GM12878 (cell line): ENCODE measurements around the gene CFAP61. TPM values are rescaled to one million over a fixed set of nuclear protein-coding genes. Genes with fewer than 3 reads are reported as not detected.

Experiments
- ATAC-seq: fragments of 200-7000 bp; cut with Tn5 transposase; 3 replicates; pipeline ENCODE4 v1.9.1; 2020; ENCODE audit warnings: mild to moderate bottlenecking, moderate library complexity
- BruUV-seq: library from RNA; stranded (reverse); fragments of 400-500 nt; replicated peaks from 2 replicates; lab custom pipeline; 2021; lab: Mats Ljungman, UMichigan
- CTCF ChIA-PET: fragments of 300-600 bp; sonication (Branson Sonifier 250); formaldehyde crosslinking; extraction: SDS; loops from one replicate; lab custom pipeline; 2021; ENCODE audit warnings: inconsistent platforms; lab: Yijun Ruan, JAX
- POLR2A ChIA-PET: fragments of 350-600 bp; formaldehyde crosslinking; extraction: SDS; loops from one replicate; lab custom pipeline; 2021; ENCODE audit warnings: inconsistent platforms; lab: Charles Lee
- RAD21 ChIA-PET: fragments of 300-600 bp; sonication (Branson Sonifier 250); formaldehyde crosslinking; loops from one replicate; lab custom pipeline; 2023; ENCODE audit warnings: antibody characterized with exemption; ENCODE audit not compliant: unreplicated experiment; lab: Charles Lee
- SMC1A ChIA-PET: fragments of 300-600 bp; sonication (Branson Sonifier 250); formaldehyde crosslinking; loops from one replicate; lab custom pipeline; 2023; ENCODE audit not compliant: unreplicated experiment, uncharacterized antibody; lab: Charles Lee
- DNase-seq: peaks from one replicate; pipeline ENCODE4 v3.0.0-alpha.2; 2011; ENCODE audit warnings: low read depth, low spot score
- FAIRE-seq: peaks from 3 replicates; lab custom pipeline; 2011; peaks lifted over from hg19 to GRCh38; lab: Jason Lieb, UNC
- H2AFZ ChIP-seq: 2 replicates; pipeline ENCODE4 v1.6.0; 2011; ENCODE audit warnings: low read depth, low read length, control low read depth; ENCODE audit not compliant: control insufficient read depth
- H3K27ac ChIP-seq: 2 replicates; pipeline ENCODE4 v1.5.1; 2011; ENCODE audit warnings: control low read depth; ENCODE audit not compliant: control insufficient read depth, insufficient read depth
- H3K27me3 ChIP-seq, 2 experiments: replicated peaks in 1 of 2; 2 replicates each; pipeline versions ENCODE4 v1.6.0 to v1.6.1; 2011; ENCODE audit warnings: low read length in 1 of 2; ENCODE audit not compliant: control insufficient read depth in 2 of 2, insufficient read depth in 2 of 2
- H3K36me3 ChIP-seq, 2 experiments: 2 replicates each; pipeline ENCODE4 v1.5.1; 2011; ENCODE audit warnings: low read length in 1 of 2; ENCODE audit not compliant: control insufficient read depth in 2 of 2, insufficient read depth in 2 of 2
- H3K4me1 ChIP-seq: 2 replicates; pipeline ENCODE4 v1.6.1; 2011; ENCODE audit warnings: mild to moderate bottlenecking, low read length, moderate library complexity, mixed read lengths; ENCODE audit not compliant: control insufficient read depth, insufficient read depth
- H3K4me2 ChIP-seq: 2 replicates; pipeline ENCODE4 v1.6.0; 2011; ENCODE audit warnings: control low read depth; ENCODE audit not compliant: control insufficient read depth, insufficient read depth
- H3K4me3 ChIP-seq: fragments of 200-600 bp; sonication (generic); 2 replicates; pipeline ENCODE4 v1.5.1; 2016
- H3K79me2 ChIP-seq: 2 replicates; pipeline ENCODE4 v1.6.0; 2011; ENCODE audit warnings: low read length; ENCODE audit not compliant: control insufficient read depth, insufficient read depth
- H3K9ac ChIP-seq: 2 replicates; pipeline ENCODE4 v1.8.0; 2011; ENCODE audit warnings: low read length, control low read depth, mixed read lengths; ENCODE audit not compliant: control insufficient read depth, insufficient read depth
- H3K9me3 ChIP-seq: replicated peaks from 3 replicates; pipeline ENCODE4 v1.5.1; 2011; ENCODE audit warnings: mild to moderate bottlenecking, low read length; ENCODE audit not compliant: control insufficient read depth, insufficient read depth
- H4K20me1 ChIP-seq: 2 replicates; pipeline ENCODE4 v1.6.0; 2011; ENCODE audit not compliant: control insufficient read depth, insufficient read depth
- ASH2L ChIP-seq: fragments of 300-600, 200-600 bp; sonication (generic); IDR thresholded peaks from 2 replicates; pipeline ENCODE4 v1.6.1; 2017; ENCODE audit warnings: low read depth, mild to moderate bottlenecking, borderline replicate concordance
- BRCA1 ChIP-seq: IDR thresholded peaks from 2 replicates; pipeline ENCODE4 v1.6.1; 2011; ENCODE audit warnings: low read depth, low read length, improper control_type of control experiment
- CBX3 ChIP-seq: fragments of 200-600 bp; sonication (generic); IDR thresholded peaks from 2 replicates; pipeline ENCODE4 v1.6.1; 2016; ENCODE audit warnings: low read depth, borderline replicate concordance
- CHD4 ChIP-seq: fragments of 200-600 bp; sonication (generic); IDR thresholded peaks from 2 replicates; pipeline ENCODE4 v1.6.1; 2016; ENCODE audit warnings: mild to moderate bottlenecking
- HDAC2 ChIP-seq: fragments of 200-600 bp; sonication (generic); IDR thresholded peaks from 2 replicates; pipeline ENCODE4 v1.6.1; 2017
- NBN ChIP-seq: fragments of 450-650 bp; IDR thresholded peaks from 2 replicates; pipeline ENCODE4 v1.6.1; 2016
- RB1 ChIP-seq: fragments of 450-650 bp; formaldehyde crosslinking; IDR thresholded peaks from 2 replicates; pipeline ENCODE4 v1.6.1; 2017; ENCODE audit warnings: mild to moderate bottlenecking, borderline replicate concordance
- RBBP5 ChIP-seq: fragments of 200-600 bp; sonication (generic); conservative IDR thresholded peaks from 2 replicates; pipeline ENCODE4 v1.6.1; 2016
- STAT1 ChIP-seq: fragments of 450-650 bp; conservative IDR thresholded peaks from 2 replicates; pipeline ENCODE4 v1.6.1; 2014; ENCODE audit warnings: antibody characterized with exemption, mild to moderate bottlenecking
- TAF1 ChIP-seq: IDR thresholded peaks from 2 replicates; pipeline ENCODE4 v1.6.1; 2011; ENCODE audit warnings: mild to moderate bottlenecking, low read depth, low read length, borderline replicate concordance
- YBX1 ChIP-seq: fragments of 450-650 bp; IDR thresholded peaks from 2 replicates; pipeline ENCODE4 v1.6.1; 2016; ENCODE audit warnings: antibody characterized with exemption
- YY1 ChIP-seq: IDR thresholded peaks from 2 replicates; pipeline ENCODE4 v1.6.1; 2011; ENCODE audit warnings: low read depth, mild to moderate bottlenecking, low read length
- WGBS: methylation state at CpG from one replicate; pipeline ENCODE4 v1.1.6; 2016; ENCODE audit warnings: low lambda C conversion rate; ENCODE audit not compliant: insufficient replicate concordance, insufficient coverage; ENCODE audit errors: missing lambda C conversion rate; 5-methylcytosine and 5-hydroxymethylcytosine counted together
- in situ Hi-C: fragments of 300-500 bp; cut with MboI; formaldehyde crosslinking; loops from 9 replicates; pipeline ENCODE4 v1.14.3; 2018; ENCODE audit warnings: mixed read lengths
- intact Hi-C: fragments of 100-400 bp; cut with micrococcal nuclease; formaldehyde crosslinking; loops from one replicate; pipeline ENCODE4 v1.14.2; 2022; ENCODE audit not compliant: unreplicated experiment
- polyA plus RNA-seq, 11 experiments: library from polyadenylated mRNA; depleted of rRNA in 4 of 11; unstranded in 6 of 11; stranded (reverse) in 5 of 11; fragments of >200 nt; fragmentation: Nextera tagmentation in 4 of 11; fragmentation: Illumina TruSeq in 1 of 11; extraction: Ambion mirVana in 4 of 11; extraction: Trizol in 1 of 11; gene quantifications; 1 replicate in 1 of 11; 2 replicates in 10 of 11; pipeline versions ENCODE4 v1.2.1 to v1.2.3, GENCODE V29; 2011 to 2016; ENCODE audit warnings: inconsistent platforms in 2 of 11, missing spikeins in 2 of 11, low read depth in 1 of 11
- total RNA-seq, 4 experiments: library from RNA; depleted of rRNA in 3 of 4; stranded (reverse); fragments of >200 nt in 3 of 4; fragmentation: Illumina TruSeq in 1 of 4; extraction: Trizol in 1 of 4; gene quantifications; 2 replicates each; pipeline versions ENCODE4 v1.2.1 to v1.2.3, GENCODE V29; 2013 to 2021
- TF ChIP-seq, protein P1 (sequence below): fragments of 450-650 bp; IDR thresholded peaks from 2 replicates; pipeline ENCODE4 v1.6.1; 2016; ENCODE audit warnings: mild to moderate bottlenecking, moderate library complexity, borderline replicate concordance
- TF ChIP-seq, protein P2 (sequence below): IDR thresholded peaks from 2 replicates; pipeline ENCODE4 v1.6.1; 2012; ENCODE audit warnings: low read length, inconsistent platforms

Gene CFAP61
- total and polyA plus RNA-seq, 10 of the 15 experiments (the other 5 are each of a cell fraction or from before 2014, with no cell fraction given): 0.11 to 0.41 (median 0.24) TPM; not detected in 7

DNA sequence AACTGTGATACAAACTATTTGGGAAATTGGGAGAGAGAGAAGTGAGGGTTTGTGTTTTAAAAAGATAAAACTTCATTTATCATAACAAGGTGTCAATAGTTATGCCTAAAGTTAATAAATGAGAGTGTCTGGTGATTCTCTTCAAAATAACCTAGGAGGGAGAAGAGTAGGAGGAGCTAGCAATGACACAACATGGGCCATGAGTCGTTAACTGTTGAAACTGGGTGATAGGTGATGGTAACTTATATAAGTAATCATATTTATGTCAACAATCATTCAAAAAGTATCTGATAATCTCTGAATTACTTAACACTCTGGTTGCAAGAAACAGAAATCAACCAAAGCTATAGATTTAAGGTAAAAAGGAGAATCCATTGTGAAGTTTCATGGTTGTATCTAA is 268.8 kb downstream of the CFAP61 start (continued):
- no peak for TF ChIP-seq CHD4
- no peak for TF ChIP-seq STAT1
- TF ChIP-seq RBBP5: no peak
- no peak for TF ChIP-seq YY1

DNA sequence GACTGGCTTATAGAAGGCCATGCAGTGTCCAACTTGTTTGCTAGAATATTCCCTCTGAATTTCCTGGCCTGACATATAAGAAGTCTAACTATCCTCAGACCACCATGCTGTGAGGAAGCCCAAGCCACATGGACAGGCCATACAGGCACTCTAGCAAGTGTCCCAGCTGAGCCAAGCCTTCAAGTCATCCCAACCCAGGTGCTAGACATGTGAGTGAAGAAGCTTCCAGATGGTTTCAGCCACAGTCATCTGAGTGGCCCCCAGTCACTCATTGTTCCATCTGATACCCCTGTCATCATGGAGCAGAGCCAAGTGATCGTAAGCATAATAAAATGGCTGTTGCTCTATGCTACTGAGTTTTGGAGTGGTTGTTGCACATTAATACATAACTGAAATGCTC is 269.6 kb downstream of the CFAP61 start:
- 95% methylated on average over 1 of the region's 1 CpG for WGBS
- TF ChIP-seq, protein P1, sequence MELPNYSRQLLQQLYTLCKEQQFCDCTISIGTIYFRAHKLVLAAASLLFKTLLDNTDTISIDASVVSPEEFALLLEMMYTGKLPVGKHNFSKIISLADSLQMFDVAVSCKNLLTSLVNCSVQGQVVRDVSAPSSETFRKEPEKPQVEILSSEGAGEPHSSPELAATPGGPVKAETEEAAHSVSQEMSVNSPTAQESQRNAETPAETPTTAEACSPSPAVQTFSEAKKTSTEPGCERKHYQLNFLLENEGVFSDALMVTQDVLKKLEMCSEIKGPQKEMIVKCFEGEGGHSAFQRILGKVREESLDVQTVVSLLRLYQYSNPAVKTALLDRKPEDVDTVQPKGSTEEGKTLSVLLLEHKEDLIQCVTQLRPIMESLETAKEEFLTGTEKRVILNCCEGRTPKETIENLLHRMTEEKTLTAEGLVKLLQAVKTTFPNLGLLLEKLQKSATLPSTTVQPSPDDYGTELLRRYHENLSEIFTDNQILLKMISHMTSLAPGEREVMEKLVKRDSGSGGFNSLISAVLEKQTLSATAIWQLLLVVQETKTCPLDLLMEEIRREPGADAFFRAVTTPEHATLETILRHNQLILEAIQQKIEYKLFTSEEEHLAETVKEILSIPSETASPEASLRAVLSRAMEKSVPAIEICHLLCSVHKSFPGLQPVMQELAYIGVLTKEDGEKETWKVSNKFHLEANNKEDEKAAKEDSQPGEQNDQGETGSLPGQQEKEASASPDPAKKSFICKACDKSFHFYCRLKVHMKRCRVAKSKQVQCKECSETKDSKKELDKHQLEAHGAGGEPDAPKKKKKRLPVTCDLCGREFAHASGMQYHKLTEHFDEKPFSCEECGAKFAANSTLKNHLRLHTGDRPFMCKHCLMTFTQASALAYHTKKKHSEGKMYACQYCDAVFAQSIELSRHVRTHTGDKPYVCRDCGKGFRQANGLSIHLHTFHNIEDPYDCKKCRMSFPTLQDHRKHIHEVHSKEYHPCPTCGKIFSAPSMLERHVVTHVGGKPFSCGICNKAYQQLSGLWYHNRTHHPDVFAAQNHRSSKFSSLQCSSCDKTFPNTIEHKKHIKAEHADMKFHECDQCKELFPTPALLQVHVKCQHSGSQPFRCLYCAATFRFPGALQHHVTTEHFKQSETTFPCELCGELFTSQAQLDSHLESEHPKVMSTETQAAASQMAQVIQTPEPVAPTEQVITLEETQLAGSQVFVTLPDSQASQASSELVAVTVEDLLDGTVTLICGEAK: no peak
- TF ChIP-seq BRCA1 (no peak), TAF1 (no peak), HDAC2 (no peak), ASH2L (no peak), YBX1 (no peak), RBBP5 (no peak), CBX3 (no peak), RB1 (no peak), NBN (no peak)
- TF ChIP-seq, protein P2, sequence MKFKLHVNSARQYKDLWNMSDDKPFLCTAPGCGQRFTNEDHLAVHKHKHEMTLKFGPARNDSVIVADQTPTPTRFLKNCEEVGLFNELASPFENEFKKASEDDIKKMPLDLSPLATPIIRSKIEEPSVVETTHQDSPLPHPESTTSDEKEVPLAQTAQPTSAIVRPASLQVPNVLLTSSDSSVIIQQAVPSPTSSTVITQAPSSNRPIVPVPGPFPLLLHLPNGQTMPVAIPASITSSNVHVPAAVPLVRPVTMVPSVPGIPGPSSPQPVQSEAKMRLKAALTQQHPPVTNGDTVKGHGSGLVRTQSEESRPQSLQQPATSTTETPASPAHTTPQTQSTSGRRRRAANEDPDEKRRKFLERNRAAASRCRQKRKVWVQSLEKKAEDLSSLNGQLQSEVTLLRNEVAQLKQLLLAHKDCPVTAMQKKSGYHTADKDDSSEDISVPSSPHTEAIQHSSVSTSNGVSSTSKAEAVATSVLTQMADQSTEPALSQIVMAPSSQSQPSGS: no peak
- Histone ChIP-seq H3K9ac (no peak overlapping the region), H3K36me3 (no peaks in the 10 kb centered on the region), H3K4me1 (peaks cover 7% of the 10 kb centered on the region), H3K4me2 (no peak overlapping the region), H3K27ac (no peak overlapping the region), H4K20me1 (no peaks in the 10 kb centered on the region), H3K79me2 (no peaks in the 10 kb centered on the region), H3K4me3 (no peak overlapping the region), H2AFZ (no peak overlapping the region), H3K9me3 (no peaks in the 10 kb centered on the region; the same call in 2 of the 3 replicates), H3K27me3 (no peaks in the 10 kb centered on the region)
- intact Hi-C loops (no loop called here), in situ Hi-C loops (no loop called here)
- no peak for DNase-seq
- no TSS peak for BruUV-seq
- ChIA-PET SMC1A (interaction anchor here (1.7 kb wide), 1 partner anchor 9 kb away, joined by 5 read pairs; no protein-coding TSS in a partner anchor), POLR2A (no interaction called here), RAD21 (no interaction called here), CTCF (interaction anchor here (0.9 kb wide), 1 partner anchor 10 kb away, joined by 3 read pairs; no protein-coding TSS in a partner anchor)
- ATAC-seq: no peak
- no peak for FAIRE-seq
